Trophoblast cell (in vitro differentiated cells and primary cell): Measurements from ENCODE around the gene TBC1D22A.

Experiments used
- DNase-seq, 2 donors: peaks; one replicate each; pipeline ENCODE4 v3.0.0-alpha.2; 2016
- H2AFZ ChIP-seq: 2 replicates; pipeline ENCODE4 v1.6.1; 2013; ENCODE audit warnings: low read length, moderate library complexity, mild to moderate bottlenecking; ENCODE audit not compliant: insufficient read depth, poor library complexity
- H2AK5ac ChIP-seq: 2 replicates; pipeline ENCODE4 v1.6.1; 2013; ENCODE audit warnings: mild to moderate bottlenecking, low read length
- H2BK120ac ChIP-seq: 2 replicates; pipeline ENCODE4 v1.6.1; 2013; ENCODE audit warnings: low read length, mild to moderate bottlenecking, moderate library complexity; ENCODE audit not compliant: insufficient read depth, poor library complexity
- H2BK12ac ChIP-seq: 2 replicates; pipeline ENCODE4 v1.6.1; 2013; ENCODE audit warnings: mild to moderate bottlenecking, low read length, moderate library complexity
- H2BK5ac ChIP-seq: 2 replicates; pipeline ENCODE4 v1.6.1; 2013; ENCODE audit warnings: low read length, low read depth, moderate library complexity, mild to moderate bottlenecking; ENCODE audit not compliant: poor library complexity
- H3K14ac ChIP-seq: 2 replicates; pipeline ENCODE4 v1.6.1; 2013; ENCODE audit warnings: mild to moderate bottlenecking, low read length
- H3K18ac ChIP-seq: 2 replicates; pipeline ENCODE4 v1.6.1; 2013; ENCODE audit warnings: mild to moderate bottlenecking, low read length
- H3K23ac ChIP-seq: 2 replicates; pipeline ENCODE4 v1.6.1; 2013; ENCODE audit warnings: low read length
- H3K27ac ChIP-seq: 2 replicates; pipeline ENCODE4 v1.5.1; 2013; ENCODE audit warnings: low read depth, mild to moderate bottlenecking, inconsistent platforms, low read length, moderate library complexity
- H3K27me3 ChIP-seq: 2 replicates; pipeline ENCODE4 v1.6.1; 2013; ENCODE audit warnings: inconsistent platforms, mild to moderate bottlenecking, low read length, moderate library complexity; ENCODE audit not compliant: insufficient read depth
- H3K36me3 ChIP-seq, 2 experiments: 1 replicate in 1 of 2; 2 replicates in 1 of 2; pipeline ENCODE4 v1.6.1; 2013; ENCODE audit warnings: low read length in 2 of 2, mild to moderate bottlenecking in 2 of 2, moderate library complexity in 1 of 2; ENCODE audit not compliant: insufficient read depth in 2 of 2, control insufficient read depth in 1 of 2
- H3K4ac ChIP-seq: 2 replicates; pipeline ENCODE4 v1.6.1; 2013; ENCODE audit warnings: low read depth, mild to moderate bottlenecking, low read length, moderate library complexity
- H3K4me1 ChIP-seq, 2 experiments: 1 replicate in 1 of 2; 2 replicates in 1 of 2; pipeline ENCODE4 v1.6.1; 2013; ENCODE audit warnings: low read length in 2 of 2, mild to moderate bottlenecking in 2 of 2, moderate library complexity in 1 of 2; ENCODE audit not compliant: insufficient read depth in 2 of 2, control insufficient read depth in 1 of 2
- H3K4me2 ChIP-seq: 2 replicates; pipeline ENCODE4 v1.6.1; 2013; ENCODE audit warnings: inconsistent platforms, mild to moderate bottlenecking, low read length, moderate library complexity
- H3K4me3 ChIP-seq: 2 replicates; pipeline ENCODE4 v1.5.1; 2013; ENCODE audit warnings: mild to moderate bottlenecking, low read depth, low read length, inconsistent platforms
- H3K79me1 ChIP-seq: one replicate; pipeline ENCODE4 v1.6.1; 2013; ENCODE audit warnings: low read length
- H3K79me2 ChIP-seq: 2 replicates; pipeline ENCODE4 v1.6.1; 2013; ENCODE audit warnings: low read length, mild to moderate bottlenecking; ENCODE audit not compliant: control insufficient read depth, insufficient read depth, poor library complexity
- H3K9ac ChIP-seq: 2 replicates; pipeline ENCODE4 v1.6.1; 2013; ENCODE audit warnings: mild to moderate bottlenecking, low read length
- H3K9me3 ChIP-seq: 2 replicates; pipeline ENCODE4 v1.6.1; 2013; ENCODE audit warnings: low read depth, mild to moderate bottlenecking, control low read depth, inconsistent platforms, low read length; ENCODE audit not compliant: insufficient read depth
- H4K12ac ChIP-seq: 2 replicates; pipeline ENCODE4 v1.6.1; 2013; ENCODE audit warnings: low read depth, mild to moderate bottlenecking, low read length, moderate library complexity
- H4K8ac ChIP-seq: 2 replicates; pipeline ENCODE4 v1.6.1; 2013; ENCODE audit warnings: low read depth, mild to moderate bottlenecking, low read length, moderate library complexity
- H4K91ac ChIP-seq: one replicate; pipeline ENCODE4 v1.6.1; 2013; ENCODE audit warnings: low read depth, mild to moderate bottlenecking, low read length, moderate library complexity
- WGBS: extraction: QIAGEN DNeasy Blood & Tissue Kit; methylation state at CpG from one replicate; pipeline ENCODE4 v1.1.7; 2013; ENCODE audit warnings: missing lambda C conversion rate; ENCODE audit not compliant: insufficient read length, insufficient coverage; ENCODE audit errors: extremely low coverage; 5-methylcytosine and 5-hydroxymethylcytosine counted together

TBC1D22A gene

GRCh38 chr22:47046411-47047065, 284.1 kb downstream of the TBC1D22A start:
- H3K4me1 ChIP-seq: no peaks in the 10 kb centered on the region
- no peak overlapping the region for H3K9ac ChIP-seq
- no peak overlapping the region for H3K4ac ChIP-seq
- no peaks in the 10 kb centered on the region for H3K9me3 ChIP-seq
- H3K27me3 ChIP-seq: no peaks in the 10 kb centered on the region
- no peak overlapping the region for H3K14ac ChIP-seq
- no peak overlapping the region for H4K12ac ChIP-seq
- H2BK5ac ChIP-seq: no peak overlapping the region
- no peak overlapping the region for H3K18ac ChIP-seq
- no peak overlapping the region for H4K91ac ChIP-seq
- H4K8ac ChIP-seq: no peak overlapping the region
- no peak overlapping the region for H2AK5ac ChIP-seq
- H3K79me2 ChIP-seq: no peaks in the 10 kb centered on the region
- H3K27ac ChIP-seq: no peak overlapping the region
- no peaks in the 10 kb centered on the region for H3K79me1 ChIP-seq
- no peak overlapping the region for H2BK120ac ChIP-seq
- no peak overlapping the region for H2AFZ ChIP-seq
- H3K4me3 ChIP-seq: no peak overlapping the region
- H3K4me2 ChIP-seq: no peak overlapping the region
- DNase-seq: no peak
- H2BK12ac ChIP-seq: no peak overlapping the region
- no CpG with 5 or more reads among the region's 10 CpGs for WGBS
- no peaks in the 10 kb centered on the region for H3K36me3 ChIP-seq
- H3K23ac ChIP-seq: no peak overlapping the region

- no CpG with 5 or more reads among the region's 13 CpGs for WGBS
- no peak overlapping the region for H2AFZ ChIP-seq
- H3K23ac ChIP-seq: no peak overlapping the region
- no peaks in the 10 kb centered on the region for H3K36me3 ChIP-seq
- no peaks in the 10 kb centered on the region for H3K27me3 ChIP-seq
- H3K79me1 ChIP-seq: no peaks in the 10 kb centered on the region
- H2BK12ac ChIP-seq: no peak overlapping the region
- no peak overlapping the region for H3K4me3 ChIP-seq
- H3K18ac ChIP-seq: no peak overlapping the region
- no peaks in the 10 kb centered on the region for H3K79me2 ChIP-seq
- H3K9ac ChIP-seq: no peak overlapping the region
- H3K4me2 ChIP-seq: no peak overlapping the region
- H3K27ac ChIP-seq: no peak overlapping the region
- H3K4ac ChIP-seq: no peak overlapping the region
- H4K91ac ChIP-seq: no peak overlapping the region
- no peaks in the 10 kb centered on the region for H3K4me1 ChIP-seq
- H4K8ac ChIP-seq: no peak overlapping the region
- no peak overlapping the region for H2AK5ac ChIP-seq
- H2BK120ac ChIP-seq: no peak overlapping the region
- H3K14ac ChIP-seq: no peak overlapping the region
- no peak overlapping the region for H4K12ac ChIP-seq
- no peak for DNase-seq
- H2BK5ac ChIP-seq: no peak overlapping the region
- H3K9me3 ChIP-seq: no peaks in the 10 kb centered on the region
These were observed 285.1 kb downstream of the TBC1D22A start for GRCh38 chr22:47047321-47048122.

DNA sequence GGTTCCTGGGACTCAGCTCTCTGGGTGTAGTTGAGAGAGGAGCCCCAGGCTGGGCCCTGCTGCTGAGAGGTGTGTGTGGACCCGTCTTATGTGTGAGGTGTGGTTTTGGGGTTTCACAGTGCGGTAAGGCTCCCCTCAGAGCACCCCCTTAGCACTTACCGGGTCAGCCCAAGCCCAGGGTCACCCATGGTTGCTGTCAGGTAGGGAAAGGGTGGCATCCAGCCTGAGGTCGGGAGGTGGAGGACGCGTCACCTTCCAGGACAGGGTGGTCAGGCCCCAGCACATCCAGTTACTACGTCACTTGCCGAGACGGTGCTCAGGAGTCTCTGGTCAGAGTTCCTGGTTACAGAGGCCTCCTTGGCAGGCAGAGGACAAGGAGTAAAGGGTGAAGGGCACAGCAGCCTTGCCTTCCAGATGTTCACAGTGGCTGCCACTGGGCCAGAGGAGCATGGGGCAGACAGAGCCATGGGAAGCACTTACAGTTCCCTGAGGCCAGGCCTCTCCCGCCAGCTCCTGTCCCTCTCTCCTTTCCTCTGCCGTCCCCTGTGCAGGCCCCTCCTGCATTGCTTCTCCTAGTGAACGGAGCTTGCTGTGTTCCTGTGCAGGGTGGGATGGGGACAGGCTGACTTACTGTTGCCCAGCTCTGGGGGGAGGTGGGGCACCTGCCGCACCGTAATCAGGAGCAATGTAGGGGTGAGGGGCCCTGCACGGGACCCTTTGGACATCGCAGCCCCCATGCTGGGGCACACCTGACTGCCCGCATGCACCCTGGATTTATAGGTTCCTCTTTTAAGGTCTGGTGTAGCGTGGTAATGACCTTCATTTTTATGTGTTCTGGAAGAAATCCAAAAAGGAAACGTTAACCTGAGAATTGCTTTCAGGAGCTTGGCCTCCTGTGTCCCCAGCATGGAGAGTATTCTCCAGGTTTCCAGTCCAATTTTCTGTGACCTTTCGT, 285.9 kb downstream of the TBC1D22A start:
- H2AFZ ChIP-seq: no peak overlapping the region
- no peak overlapping the region for H3K14ac ChIP-seq
- H3K23ac ChIP-seq: no peak overlapping the region
- WGBS: no CpG with 5 or more reads among the region's 20 CpGs
- H4K8ac ChIP-seq: no peak overlapping the region
- no peak overlapping the region for H3K4ac ChIP-seq
- no peaks in the 10 kb centered on the region for H3K79me1 ChIP-seq
- no peaks in the 10 kb centered on the region for H3K36me3 ChIP-seq
- H3K9me3 ChIP-seq: no peaks in the 10 kb centered on the region
- no peak overlapping the region for H2BK12ac ChIP-seq
- H3K4me3 ChIP-seq: no peak overlapping the region
- H2AK5ac ChIP-seq: no peak overlapping the region
- no peak overlapping the region for H4K12ac ChIP-seq
- no peaks in the 10 kb centered on the region for H3K79me2 ChIP-seq
- no peak overlapping the region for H3K4me2 ChIP-seq
- H2BK5ac ChIP-seq: no peak overlapping the region
- no peak overlapping the region for H3K9ac ChIP-seq
- H3K18ac ChIP-seq: no peak overlapping the region
- no peak overlapping the region for H2BK120ac ChIP-seq
- no peaks in the 10 kb centered on the region for H3K4me1 ChIP-seq
- no peak overlapping the region for H4K91ac ChIP-seq
- H3K27me3 ChIP-seq: no peaks in the 10 kb centered on the region
- H3K27ac ChIP-seq: no peak overlapping the region
- no peak for DNase-seq

GRCh38 chr22:47049078-47049624, 286.7 kb downstream of the TBC1D22A start:
- H3K79me2 ChIP-seq: no peaks in the 10 kb centered on the region
- H3K4me3 ChIP-seq: no peak overlapping the region
- no peak overlapping the region for H3K14ac ChIP-seq
- WGBS: no CpG with 5 or more reads among the region's 17 CpGs
- no peak overlapping the region for H2BK5ac ChIP-seq
- H3K27me3 ChIP-seq: no peaks in the 10 kb centered on the region
- H4K8ac ChIP-seq: no peak overlapping the region
- H3K79me1 ChIP-seq: no peaks in the 10 kb centered on the region
- H4K91ac ChIP-seq: no peak overlapping the region
- H3K4ac ChIP-seq: no peak overlapping the region
- no peak for DNase-seq
- H3K9me3 ChIP-seq: no peaks in the 10 kb centered on the region
- no peak overlapping the region for H2BK120ac ChIP-seq
- H2AK5ac ChIP-seq: no peak overlapping the region
- no peak overlapping the region for H2AFZ ChIP-seq
- H3K18ac ChIP-seq: no peak overlapping the region
- H3K36me3 ChIP-seq: no peaks in the 10 kb centered on the region
- no peak overlapping the region for H3K27ac ChIP-seq
- H3K23ac ChIP-seq: no peak overlapping the region
- no peak overlapping the region for H3K9ac ChIP-seq
- no peaks in the 10 kb centered on the region for H3K4me1 ChIP-seq
- no peak overlapping the region for H3K4me2 ChIP-seq
- H2BK12ac ChIP-seq: no peak overlapping the region
- H4K12ac ChIP-seq: no peak overlapping the region
